NK-92 (cell line): Measurements from ENCODE around the gene ZNF804B.

Experiments
- DNase-seq: peaks from one replicate; lab custom pipeline; 2025; ENCODE audit not compliant: unreplicated experiment; lab: John Stamatoyannopoulos, UW

ZNF804B gene

DNA sequence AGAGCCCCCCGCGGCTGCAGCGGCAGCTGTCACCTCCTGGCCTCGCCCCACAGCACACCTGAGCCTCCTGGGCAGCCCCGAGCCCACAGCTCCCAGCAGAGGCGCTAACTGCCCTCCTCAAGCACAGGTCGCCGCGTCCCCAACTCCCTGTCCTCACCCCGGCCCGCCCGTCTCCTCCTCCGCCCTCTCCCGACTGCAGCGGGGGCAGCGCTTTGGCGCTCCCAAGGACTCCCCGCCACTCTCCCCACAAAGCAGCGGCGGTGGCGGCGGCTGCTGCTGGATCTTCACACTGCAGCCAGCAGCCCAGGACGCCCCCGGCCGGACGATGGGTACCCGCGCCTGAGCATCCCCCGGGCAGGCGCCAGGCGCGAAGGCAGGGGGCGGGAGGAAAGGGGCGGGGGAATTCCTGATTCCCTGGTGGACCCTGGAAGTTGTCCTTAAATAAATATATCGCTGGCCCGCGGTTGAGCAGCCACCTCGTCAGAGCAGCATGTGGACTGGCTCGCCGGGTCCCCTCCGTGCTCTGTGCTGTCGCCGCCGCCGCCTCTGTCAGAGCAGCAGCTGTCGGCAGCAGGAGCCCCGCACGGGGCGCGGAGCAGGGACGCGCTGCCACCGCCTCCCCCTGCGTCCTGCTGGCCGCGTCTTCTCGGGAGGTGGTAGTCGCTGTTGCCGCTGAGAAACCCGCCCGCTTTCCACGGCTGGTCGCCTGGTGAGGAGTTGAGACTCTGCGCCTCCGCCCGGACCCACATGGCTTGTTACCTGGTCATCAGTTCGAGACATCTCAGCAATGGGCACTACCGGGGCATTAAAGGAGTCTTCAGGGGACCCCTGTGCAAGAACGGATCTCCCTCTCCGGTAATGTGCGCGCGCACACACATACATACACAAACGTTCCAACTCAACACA is at the start of gene ZNF804B:
Gene ZNF804B (plus strand): TSS at position 471 of the 906 bp plus-strand sequence. CDS start 277 bp downstream, at position 748.
- no peak for DNase-seq

- DNase-seq = no peak
These were observed 23.6 kb upstream of the ZNF804B start for GRCh38 chr7:88735920-88736319.

DNA sequence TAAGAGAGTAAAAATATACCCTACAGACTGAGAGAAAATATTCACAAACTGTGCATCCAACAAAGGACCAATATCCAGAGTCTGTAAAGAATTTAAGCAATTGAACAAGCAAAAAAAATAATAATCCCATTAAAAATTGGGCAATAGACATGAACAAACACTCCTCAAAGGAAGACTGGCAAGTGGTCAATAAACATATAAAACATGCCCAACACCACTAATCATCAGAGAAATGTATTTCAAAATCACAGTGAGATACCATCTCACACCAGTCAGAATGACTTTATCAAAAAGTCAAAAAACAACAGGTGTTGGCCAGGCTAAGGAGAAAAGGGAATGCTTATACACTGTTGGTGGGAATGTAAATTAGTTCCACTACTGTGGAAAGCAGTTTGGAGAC is 21.9 kb upstream of the ZNF804B start:
- DNase-seq = no peak

DNA sequence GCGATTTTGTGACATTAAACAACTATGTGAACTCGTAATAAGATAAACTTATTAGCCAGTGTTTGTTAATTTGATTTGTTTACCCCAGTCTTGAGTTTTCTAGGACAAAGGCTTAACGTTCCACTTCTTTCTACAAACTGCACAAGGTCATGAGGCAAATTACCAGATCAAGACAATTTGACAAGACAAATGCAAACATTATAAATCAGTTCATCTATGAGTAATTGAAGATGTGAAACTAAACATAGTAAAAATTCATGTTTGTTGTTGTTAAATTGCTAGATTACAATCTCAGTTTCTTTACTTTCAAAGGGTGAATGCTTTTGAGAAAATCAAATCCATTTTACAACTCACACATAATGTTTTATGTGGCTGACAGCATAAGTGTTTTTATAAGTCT is 13.4 kb upstream of the ZNF804B start:
- no peak for DNase-seq

DNA sequence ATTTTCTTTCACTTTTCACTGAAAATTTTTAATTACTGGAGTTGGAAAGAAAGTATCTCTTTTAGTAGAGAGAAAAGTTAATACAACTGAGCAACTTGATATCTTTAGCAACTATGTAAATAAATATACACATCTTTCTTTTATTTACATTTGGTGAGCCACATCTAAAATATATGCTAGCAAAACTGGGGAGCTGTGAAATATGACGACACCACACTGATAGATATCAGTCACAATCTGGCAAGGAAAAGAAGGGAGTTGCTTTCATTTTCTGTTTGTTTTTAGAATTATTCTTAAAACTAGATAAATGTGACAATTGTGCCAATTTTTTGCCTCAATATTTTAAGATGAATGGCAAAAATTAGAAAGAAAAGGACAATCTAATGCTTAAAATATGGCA is 2.7 kb upstream of the ZNF804B start:
- DNase-seq = no peak

GRCh38 chr7:88757371-88757770 is 2.1 kb upstream of the ZNF804B start:
- DNase-seq = no peak

- no peak for DNase-seq
These were observed 895 bp upstream of the ZNF804B start for GRCh38 chr7:88758381-88759229.

DNA sequence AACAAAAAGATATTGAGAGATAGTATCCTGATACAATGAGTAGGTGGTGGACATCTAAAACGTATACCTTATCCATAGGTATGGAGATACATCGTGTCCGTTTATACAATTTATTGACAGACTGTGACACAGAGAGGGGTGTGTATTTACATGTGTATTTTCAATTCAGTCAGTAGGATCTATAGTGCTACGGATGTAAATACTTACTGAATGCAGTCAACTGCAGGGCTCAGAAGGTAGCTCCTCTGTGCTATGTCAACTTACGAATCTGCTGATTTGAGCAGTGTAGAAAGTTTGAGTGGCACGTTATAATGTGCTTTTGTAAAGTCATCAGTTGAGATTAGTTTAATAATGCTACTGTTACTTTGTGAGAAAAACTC is 626 bp downstream of the ZNF804B start:
- no peak for DNase-seq

- DNase-seq = no peak
These were observed 2.3 kb downstream of the ZNF804B start for GRCh38 chr7:88761779-88762178.

GRCh38 chr7:88771417-88771816 is 11.9 kb downstream of the ZNF804B start:
- no peak for DNase-seq

DNA sequence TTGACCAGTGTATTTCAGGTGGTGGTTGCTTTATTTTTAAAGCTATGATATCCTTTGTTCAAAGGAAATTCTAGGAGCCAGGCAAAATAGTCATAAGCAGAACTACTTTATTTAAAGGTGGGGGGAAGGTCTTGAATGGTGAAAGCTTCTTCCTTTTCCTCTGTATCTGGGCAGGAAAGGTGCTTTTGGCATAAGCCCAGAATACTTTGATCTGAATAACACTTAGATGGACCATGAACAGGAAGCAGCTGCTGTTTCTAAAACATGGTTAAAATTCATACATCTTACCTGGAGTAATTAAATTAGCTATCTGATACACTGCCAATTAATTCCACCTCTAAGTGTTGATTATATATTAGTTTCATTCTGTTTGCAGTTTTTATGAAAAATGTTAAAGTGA is 13.3 kb downstream of the ZNF804B start:
- DNase-seq = no peak

GRCh38 chr7:88775838-88776237 is 16.3 kb downstream of the ZNF804B start:
- no peak for DNase-seq

GRCh38 chr7:88787777-88788176 is 28.3 kb downstream of the ZNF804B start:
- DNase-seq = no peak

DNA sequence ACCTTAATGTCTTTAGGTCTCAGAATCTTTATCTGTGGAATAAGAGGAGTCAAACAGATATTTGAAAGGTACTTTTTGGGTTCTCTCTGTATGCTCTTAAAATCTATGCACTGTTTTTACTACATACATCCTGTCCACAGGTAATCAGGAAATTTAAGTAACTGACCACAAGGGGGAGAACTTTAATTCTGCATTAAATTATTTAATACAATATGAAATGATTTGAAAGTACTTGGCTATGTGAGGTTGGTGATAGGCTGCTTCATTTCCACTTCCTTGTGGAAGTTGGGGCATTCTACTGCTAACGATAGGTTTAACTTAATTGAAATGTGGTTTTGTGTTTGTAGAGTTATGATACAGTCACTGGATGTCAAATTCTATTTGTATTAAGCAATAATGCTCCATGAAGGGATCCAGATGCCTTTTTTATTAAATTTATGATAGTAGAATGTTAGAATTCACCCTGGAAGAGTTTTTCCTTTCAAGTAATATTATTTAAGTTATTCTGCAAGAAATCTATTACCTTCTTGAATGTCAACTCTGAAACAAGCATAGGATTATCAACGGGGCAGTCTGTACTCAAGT is 30.1 kb downstream of the ZNF804B start:
- DNase-seq = no peak

DNA sequence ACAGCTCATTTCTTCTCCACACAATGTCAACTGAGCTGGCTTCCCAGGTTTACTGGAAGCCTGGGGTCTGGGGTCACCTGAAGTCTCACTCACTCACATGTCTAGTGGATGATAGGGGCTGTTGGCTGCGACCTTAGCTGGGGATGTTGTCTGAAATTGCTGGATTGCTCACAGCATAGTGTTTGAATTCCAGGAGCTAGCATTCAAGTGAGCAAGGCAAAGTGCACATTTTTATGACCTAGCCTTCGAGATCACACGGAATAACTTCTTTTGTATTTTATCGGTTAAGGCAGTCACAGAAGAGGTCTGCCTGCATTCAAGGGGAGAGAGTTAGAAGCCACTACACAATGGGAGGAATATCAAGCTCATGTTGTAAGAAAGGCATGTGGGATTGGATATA is 32.4 kb downstream of the ZNF804B start:
- no peak for DNase-seq

- DNase-seq = no peak
These were observed 32.9 kb downstream of the ZNF804B start for GRCh38 chr7:88792361-88792760.

- no peak for DNase-seq
These were observed 36.1 kb downstream of the ZNF804B start, which contains the start of gene TEX47 for GRCh38 chr7:88795553-88795952. TEX47 (minus strand) TSS chr7:88795737; CDS start chr7:88794942, 795 bp downstream.

- no peak for DNase-seq
These were observed 41.5 kb downstream of the ZNF804B start for GRCh38 chr7:88801046-88801445.

GRCh38 chr7:88806280-88807037 is 47.0 kb downstream of the ZNF804B start:
- no peak for DNase-seq

DNA sequence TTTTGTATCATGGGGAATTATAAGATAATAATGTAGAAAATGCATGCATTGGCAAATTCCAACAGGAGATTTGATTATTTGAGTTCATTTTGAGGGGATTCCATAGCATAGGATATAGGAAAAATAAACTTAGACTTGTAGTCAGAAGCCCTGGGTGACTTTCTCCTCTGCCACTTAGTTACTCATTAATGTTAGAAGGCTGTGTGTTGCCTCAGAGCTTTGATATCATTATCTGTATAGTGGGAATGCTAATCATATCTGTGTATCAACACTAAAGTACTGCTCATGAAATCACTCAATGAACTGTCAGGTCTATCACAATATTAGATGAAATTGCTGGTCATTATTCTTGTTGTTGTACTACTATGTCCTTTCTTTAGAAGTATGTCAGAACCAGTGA is 59.1 kb downstream of the ZNF804B start:
- DNase-seq = no peak

- no peak for DNase-seq
These were observed 66.7 kb downstream of the ZNF804B start for GRCh38 chr7:88826222-88826621.
